NCI-H1417 (cell line): ENCODE measurements around the gene FRMPD1.
A peak's percentile ranks its signal among the peaks of the same experiment; 100 is the strongest.

Source experiments
- DNase-seq, 3 experiments: peaks; one replicate each; lab custom pipeline; 2025; lab: John Stamatoyannopoulos, UW

Gene FRMPD1

GRCh38 chr9:37778534-37778933 lies 127.8 kb downstream of the FRMPD1 start:
- DNase-seq: no peak

- DNase-seq: no peak
Observed at GRCh38 chr9:37784291-37784615, 133.5 kb downstream of the FRMPD1 start.

- peak; percentile 78 to 91 (median 81) for DNase-seq
Observed at GRCh38 chr9:37784616-37785483, 134.1 kb downstream of the FRMPD1 start, which contains the start of gene EXOSC3. EXOSC3 (minus strand) TSS chr9:37785064; CDS start chr9:37785044, 20 bp downstream.

- no peak for DNase-seq
Observed at GRCh38 chr9:37787059-37787458, 136.3 kb downstream of the FRMPD1 start.

GRCh38 chr9:37788332-37788731 lies 137.6 kb downstream of the FRMPD1 start:
- no peak for DNase-seq

- no peak for DNase-seq
Observed at GRCh38 chr9:37790096-37790495, 139.3 kb downstream of the FRMPD1 start.

GRCh38 chr9:37792122-37792521 lies 141.4 kb downstream of the FRMPD1 start:
- no peak for DNase-seq

GRCh38 chr9:37796232-37796631 lies 145.5 kb downstream of the FRMPD1 start:
- no peak for DNase-seq
